GM12878 (cell line): Measurements from ENCODE around the gene FCN2. TPM values are rescaled to one million over a fixed set of nuclear protein-coding genes. Genes with fewer than 3 reads are reported as not detected.

Experiments
- ATAC-seq: fragments of 200-7000 bp; cut with Tn5 transposase; 3 replicates; pipeline ENCODE4 v1.9.1; 2020; ENCODE audit warnings: mild to moderate bottlenecking, moderate library complexity
- BruUV-seq: library from RNA; stranded (reverse); fragments of 400-500 nt; replicated peaks from 2 replicates; lab custom pipeline; 2021; lab: Mats Ljungman, UMichigan
- CTCF ChIA-PET: fragments of 300-600 bp; sonication (Branson Sonifier 250); formaldehyde crosslinking; extraction: SDS; loops from one replicate; lab custom pipeline; 2021; ENCODE audit warnings: inconsistent platforms; lab: Yijun Ruan, JAX
- POLR2A ChIA-PET: fragments of 350-600 bp; formaldehyde crosslinking; extraction: SDS; loops from one replicate; lab custom pipeline; 2021; ENCODE audit warnings: inconsistent platforms; lab: Charles Lee
- RAD21 ChIA-PET: fragments of 300-600 bp; sonication (Branson Sonifier 250); formaldehyde crosslinking; loops from one replicate; lab custom pipeline; 2023; ENCODE audit warnings: antibody characterized with exemption; ENCODE audit not compliant: unreplicated experiment; lab: Charles Lee
- SMC1A ChIA-PET: fragments of 300-600 bp; sonication (Branson Sonifier 250); formaldehyde crosslinking; loops from one replicate; lab custom pipeline; 2023; ENCODE audit not compliant: unreplicated experiment, uncharacterized antibody; lab: Charles Lee
- DNase-seq: peaks from one replicate; pipeline ENCODE4 v3.0.0-alpha.2; 2011; ENCODE audit warnings: low read depth, low spot score
- FAIRE-seq: peaks from 3 replicates; lab custom pipeline; 2011; peaks lifted over from hg19 to GRCh38; lab: Jason Lieb, UNC
- H2AFZ ChIP-seq: 2 replicates; pipeline ENCODE4 v1.6.0; 2011; ENCODE audit warnings: low read depth, low read length, control low read depth; ENCODE audit not compliant: control insufficient read depth
- H3K27ac ChIP-seq: 2 replicates; pipeline ENCODE4 v1.5.1; 2011; ENCODE audit warnings: control low read depth; ENCODE audit not compliant: control insufficient read depth, insufficient read depth
- H3K27me3 ChIP-seq, 2 experiments: replicated peaks in 1 of 2; 2 replicates each; pipeline versions ENCODE4 v1.6.0 to v1.6.1; 2011; ENCODE audit warnings: low read length in 1 of 2; ENCODE audit not compliant: control insufficient read depth in 2 of 2, insufficient read depth in 2 of 2
- H3K36me3 ChIP-seq, 2 experiments: 2 replicates each; pipeline ENCODE4 v1.5.1; 2011; ENCODE audit warnings: low read length in 1 of 2; ENCODE audit not compliant: control insufficient read depth in 2 of 2, insufficient read depth in 2 of 2
- H3K4me1 ChIP-seq: 2 replicates; pipeline ENCODE4 v1.6.1; 2011; ENCODE audit warnings: mild to moderate bottlenecking, low read length, moderate library complexity, mixed read lengths; ENCODE audit not compliant: control insufficient read depth, insufficient read depth
- H3K4me2 ChIP-seq: 2 replicates; pipeline ENCODE4 v1.6.0; 2011; ENCODE audit warnings: control low read depth; ENCODE audit not compliant: control insufficient read depth, insufficient read depth
- H3K4me3 ChIP-seq: fragments of 200-600 bp; sonication (generic); 2 replicates; pipeline ENCODE4 v1.5.1; 2016
- H3K79me2 ChIP-seq: 2 replicates; pipeline ENCODE4 v1.6.0; 2011; ENCODE audit warnings: low read length; ENCODE audit not compliant: control insufficient read depth, insufficient read depth
- H3K9ac ChIP-seq: 2 replicates; pipeline ENCODE4 v1.8.0; 2011; ENCODE audit warnings: low read length, control low read depth, mixed read lengths; ENCODE audit not compliant: control insufficient read depth, insufficient read depth
- H3K9me3 ChIP-seq: replicated peaks from 3 replicates; pipeline ENCODE4 v1.5.1; 2011; ENCODE audit warnings: mild to moderate bottlenecking, low read length; ENCODE audit not compliant: control insufficient read depth, insufficient read depth
- H4K20me1 ChIP-seq: 2 replicates; pipeline ENCODE4 v1.6.0; 2011; ENCODE audit not compliant: control insufficient read depth, insufficient read depth
- CBFB ChIP-seq: IDR thresholded peaks from 2 replicates; pipeline ENCODE4 v1.6.1; 2016; ENCODE audit warnings: antibody characterized with exemption, low read depth
- CHD1 ChIP-seq: IDR thresholded peaks from 2 replicates; pipeline ENCODE4 v1.6.1; 2012; ENCODE audit warnings: low read depth, low read length, improper control_type of control experiment
- ESRRA ChIP-seq: IDR thresholded peaks from 2 replicates; pipeline ENCODE4 v1.6.1; 2012; ENCODE audit warnings: mild to moderate bottlenecking, low read length, improper control_type of control experiment
- JUND ChIP-seq: IDR thresholded peaks from 2 replicates; pipeline ENCODE4 v1.6.1; 2012; ENCODE audit warnings: low read depth, mild to moderate bottlenecking, low read length, improper control_type of control experiment, moderate library complexity
- MXI1 ChIP-seq: fragments of 150-350 bp; IDR thresholded peaks from 2 replicates; pipeline ENCODE4 v1.6.1; 2011; ENCODE audit warnings: low read depth, mild to moderate bottlenecking, inconsistent platforms, low read length, improper control_type of control experiment
- MYC ChIP-seq: IDR thresholded peaks from 2 replicates; pipeline ENCODE4 v1.6.1; 2011; ENCODE audit warnings: mild to moderate bottlenecking, low read length, moderate library complexity, inconsistent platforms; ENCODE audit not compliant: insufficient read depth, insufficient replicate concordance, insufficient read length, severe bottlenecking
- NFXL1 ChIP-seq: fragments of 450-650 bp; IDR thresholded peaks from 2 replicates; pipeline ENCODE4 v1.6.1; 2017; ENCODE audit warnings: antibody characterized with exemption, mild to moderate bottlenecking, borderline replicate concordance
- NR2C1 ChIP-seq: fragments of 450-650 bp; IDR thresholded peaks from 2 replicates; pipeline ENCODE4 v1.6.1; 2017; ENCODE audit warnings: antibody characterized with exemption, mild to moderate bottlenecking, moderate library complexity
- POLR2AphosphoS2 ChIP-seq: IDR thresholded peaks from 2 replicates; pipeline ENCODE4 v1.6.1; 2011; ENCODE audit warnings: low read depth, mild to moderate bottlenecking, low read length, improper control_type of control experiment, moderate library complexity
- RELA ChIP-seq: fragments of 450-650 bp; IDR thresholded peaks from 2 replicates; pipeline ENCODE4 v1.8.0; 2014; ENCODE audit warnings: borderline replicate concordance; ENCODE audit not compliant: partially characterized antibody
- SPI1 ChIP-seq: IDR thresholded peaks from 2 replicates; pipeline ENCODE4 v1.6.1; 2011; ENCODE audit warnings: low read depth, mild to moderate bottlenecking, low read length, moderate library complexity, borderline replicate concordance; ENCODE audit not compliant: insufficient read depth
- SREBF1 ChIP-seq: IDR thresholded peaks from 2 replicates; pipeline ENCODE4 v1.6.1; 2012; ENCODE audit warnings: mild to moderate bottlenecking, low read length
- WGBS: methylation state at CpG from one replicate; pipeline ENCODE4 v1.1.6; 2016; ENCODE audit warnings: low lambda C conversion rate; ENCODE audit not compliant: insufficient replicate concordance, insufficient coverage; ENCODE audit errors: missing lambda C conversion rate; 5-methylcytosine and 5-hydroxymethylcytosine counted together
- in situ Hi-C: fragments of 300-500 bp; cut with MboI; formaldehyde crosslinking; loops from 9 replicates; pipeline ENCODE4 v1.14.3; 2018; ENCODE audit warnings: mixed read lengths
- intact Hi-C: fragments of 100-400 bp; cut with micrococcal nuclease; formaldehyde crosslinking; loops from one replicate; pipeline ENCODE4 v1.14.2; 2022; ENCODE audit not compliant: unreplicated experiment
- polyA plus RNA-seq, 11 experiments: library from polyadenylated mRNA; depleted of rRNA in 4 of 11; unstranded in 6 of 11; stranded (reverse) in 5 of 11; fragments of >200 nt; fragmentation: Nextera tagmentation in 4 of 11; fragmentation: Illumina TruSeq in 1 of 11; extraction: Ambion mirVana in 4 of 11; extraction: Trizol in 1 of 11; gene quantifications; 1 replicate in 1 of 11; 2 replicates in 10 of 11; pipeline versions ENCODE4 v1.2.1 to v1.2.3, GENCODE V29; 2011 to 2016; ENCODE audit warnings: inconsistent platforms in 2 of 11, missing spikeins in 2 of 11, low read depth in 1 of 11
- total RNA-seq, 4 experiments: library from RNA; depleted of rRNA in 3 of 4; stranded (reverse); fragments of >200 nt in 3 of 4; fragmentation: Illumina TruSeq in 1 of 4; extraction: Trizol in 1 of 4; gene quantifications; 2 replicates each; pipeline versions ENCODE4 v1.2.1 to v1.2.3, GENCODE V29; 2013 to 2021
- TF ChIP-seq, protein P1 (sequence below): IDR thresholded peaks from 2 replicates; pipeline ENCODE4 v1.6.1; 2012; ENCODE audit warnings: low read depth, low read length, improper control_type of control experiment
- TF ChIP-seq, protein P2 (sequence below): fragments of 450-650 bp; IDR thresholded peaks from 2 replicates; pipeline ENCODE4 v1.6.1; 2017; ENCODE audit warnings: antibody characterized with exemption, mild to moderate bottlenecking, moderate library complexity
- TF ChIP-seq, protein P3 (sequence below): fragments of 450-650 bp; IDR thresholded peaks from 2 replicates; pipeline ENCODE4 v1.6.1; 2017; ENCODE audit warnings: mild to moderate bottlenecking, moderate library complexity

Gene FCN2
- total and polyA plus RNA-seq, 10 of the 15 experiments (the other 5 are each of a cell fraction or from before 2014, with no cell fraction given): not detected

DNA sequence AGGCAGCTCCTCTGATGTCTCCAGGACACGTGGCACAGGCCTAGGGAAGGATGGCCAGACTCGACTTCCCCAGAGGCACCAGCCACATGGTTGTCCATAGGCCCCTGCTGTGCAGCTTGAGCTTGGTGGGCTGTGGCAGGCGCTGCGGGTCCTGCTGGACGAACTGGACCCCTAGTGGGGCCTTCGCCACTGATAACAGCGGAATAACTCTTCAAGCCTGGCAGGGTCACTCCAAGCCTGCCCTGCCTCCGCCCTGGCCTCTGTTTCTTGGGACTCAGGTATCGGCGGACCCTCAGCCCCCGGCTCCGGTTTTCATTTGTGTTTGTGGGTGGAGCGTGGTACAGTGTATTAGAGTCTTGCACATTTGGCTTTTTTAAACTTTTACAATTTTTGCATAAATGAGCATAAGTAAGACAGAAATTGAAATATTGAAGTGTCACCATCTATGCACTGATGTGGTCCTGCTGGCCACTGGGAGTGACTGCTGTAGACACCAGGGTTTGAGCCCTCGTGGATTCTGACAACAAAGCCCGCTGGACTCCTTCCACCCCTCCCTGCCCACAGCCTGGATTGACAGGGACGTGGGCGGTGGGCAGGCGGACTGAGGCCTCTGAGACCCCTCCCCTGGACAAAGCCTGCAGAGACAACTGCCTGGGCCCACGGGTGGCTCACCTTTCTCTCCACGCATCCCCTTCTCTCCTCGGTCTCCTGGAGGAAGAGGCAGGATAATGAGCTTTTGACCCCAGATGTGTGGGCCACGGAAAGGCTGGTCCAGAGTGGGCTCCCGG is 33.3 kb downstream of the FCN2 start:
- H2AFZ ChIP-seq: no peak overlapping the region
- no TSS peak for BruUV-seq
- CTCF ChIA-PET: no interaction called here
- no peak overlapping the region for H3K4me2 ChIP-seq
- no peak overlapping the region for H3K4me3 ChIP-seq
- H3K79me2 ChIP-seq: no peaks in the 10 kb centered on the region
- SMC1A ChIA-PET: interaction anchor here (0.7 kb wide), 1 partner anchor 1357 kb away, joined by 3 read pairs; no protein-coding TSS in a partner anchor
- no peaks in the 10 kb centered on the region for H4K20me1 ChIP-seq
- POLR2A ChIA-PET: no interaction called here
- no peak for FAIRE-seq
- H3K9me3 ChIP-seq: no peaks in the 10 kb centered on the region; the same call in 2 of the 3 replicates
- no peak overlapping the region for H3K27ac ChIP-seq
- H3K27me3 ChIP-seq: 0 out of 4 replicates have a peak, but pooled peaks cover 0 to 3% of the 10 kb centered on the region in 2 experiments
- WGBS: 52% methylated on average over 23 of the region's 23 CpGs
- H3K9ac ChIP-seq: no peak overlapping the region
- intact Hi-C loops: no loop called here
- in situ Hi-C loops: no loop called here
- RAD21 ChIA-PET: interaction anchor here (0.5 kb wide), 1 partner anchor 19 kb away, joined by 3 read pairs; no protein-coding TSS in a partner anchor
- no peaks in the 10 kb centered on the region for H3K4me1 ChIP-seq
- no peak for DNase-seq
- no peaks in the 10 kb centered on the region for H3K36me3 ChIP-seq
- no peak for ATAC-seq
- TF ChIP-seq SREBF1 (no peak), MXI1 (no peak), NR2C1 (no peak), POLR2AphosphoS2 (no peak), ESRRA (no peak), CHD1 (no peak), JUND (no peak), MYC (no peak), RELA (no peak), NFXL1 (no peak), SPI1 (no peak), CBFB (no peak)
- TF ChIP-seq, protein P1, sequence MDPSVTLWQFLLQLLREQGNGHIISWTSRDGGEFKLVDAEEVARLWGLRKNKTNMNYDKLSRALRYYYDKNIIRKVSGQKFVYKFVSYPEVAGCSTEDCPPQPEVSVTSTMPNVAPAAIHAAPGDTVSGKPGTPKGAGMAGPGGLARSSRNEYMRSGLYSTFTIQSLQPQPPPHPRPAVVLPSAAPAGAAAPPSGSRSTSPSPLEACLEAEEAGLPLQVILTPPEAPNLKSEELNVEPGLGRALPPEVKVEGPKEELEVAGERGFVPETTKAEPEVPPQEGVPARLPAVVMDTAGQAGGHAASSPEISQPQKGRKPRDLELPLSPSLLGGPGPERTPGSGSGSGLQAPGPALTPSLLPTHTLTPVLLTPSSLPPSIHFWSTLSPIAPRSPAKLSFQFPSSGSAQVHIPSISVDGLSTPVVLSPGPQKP: no peak
- TF ChIP-seq, protein P2, sequence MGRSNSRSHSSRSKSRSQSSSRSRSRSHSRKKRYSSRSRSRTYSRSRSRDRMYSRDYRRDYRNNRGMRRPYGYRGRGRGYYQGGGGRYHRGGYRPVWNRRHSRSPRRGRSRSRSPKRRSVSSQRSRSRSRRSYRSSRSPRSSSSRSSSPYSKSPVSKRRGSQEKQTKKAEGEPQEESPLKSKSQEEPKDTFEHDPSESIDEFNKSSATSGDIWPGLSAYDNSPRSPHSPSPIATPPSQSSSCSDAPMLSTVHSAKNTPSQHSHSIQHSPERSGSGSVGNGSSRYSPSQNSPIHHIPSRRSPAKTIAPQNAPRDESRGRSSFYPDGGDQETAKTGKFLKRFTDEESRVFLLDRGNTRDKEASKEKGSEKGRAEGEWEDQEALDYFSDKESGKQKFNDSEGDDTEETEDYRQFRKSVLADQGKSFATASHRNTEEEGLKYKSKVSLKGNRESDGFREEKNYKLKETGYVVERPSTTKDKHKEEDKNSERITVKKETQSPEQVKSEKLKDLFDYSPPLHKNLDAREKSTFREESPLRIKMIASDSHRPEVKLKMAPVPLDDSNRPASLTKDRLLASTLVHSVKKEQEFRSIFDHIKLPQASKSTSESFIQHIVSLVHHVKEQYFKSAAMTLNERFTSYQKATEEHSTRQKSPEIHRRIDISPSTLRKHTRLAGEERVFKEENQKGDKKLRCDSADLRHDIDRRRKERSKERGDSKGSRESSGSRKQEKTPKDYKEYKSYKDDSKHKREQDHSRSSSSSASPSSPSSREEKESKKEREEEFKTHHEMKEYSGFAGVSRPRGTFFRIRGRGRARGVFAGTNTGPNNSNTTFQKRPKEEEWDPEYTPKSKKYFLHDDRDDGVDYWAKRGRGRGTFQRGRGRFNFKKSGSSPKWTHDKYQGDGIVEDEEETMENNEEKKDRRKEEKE: no peak
- TF ChIP-seq, protein P3, sequence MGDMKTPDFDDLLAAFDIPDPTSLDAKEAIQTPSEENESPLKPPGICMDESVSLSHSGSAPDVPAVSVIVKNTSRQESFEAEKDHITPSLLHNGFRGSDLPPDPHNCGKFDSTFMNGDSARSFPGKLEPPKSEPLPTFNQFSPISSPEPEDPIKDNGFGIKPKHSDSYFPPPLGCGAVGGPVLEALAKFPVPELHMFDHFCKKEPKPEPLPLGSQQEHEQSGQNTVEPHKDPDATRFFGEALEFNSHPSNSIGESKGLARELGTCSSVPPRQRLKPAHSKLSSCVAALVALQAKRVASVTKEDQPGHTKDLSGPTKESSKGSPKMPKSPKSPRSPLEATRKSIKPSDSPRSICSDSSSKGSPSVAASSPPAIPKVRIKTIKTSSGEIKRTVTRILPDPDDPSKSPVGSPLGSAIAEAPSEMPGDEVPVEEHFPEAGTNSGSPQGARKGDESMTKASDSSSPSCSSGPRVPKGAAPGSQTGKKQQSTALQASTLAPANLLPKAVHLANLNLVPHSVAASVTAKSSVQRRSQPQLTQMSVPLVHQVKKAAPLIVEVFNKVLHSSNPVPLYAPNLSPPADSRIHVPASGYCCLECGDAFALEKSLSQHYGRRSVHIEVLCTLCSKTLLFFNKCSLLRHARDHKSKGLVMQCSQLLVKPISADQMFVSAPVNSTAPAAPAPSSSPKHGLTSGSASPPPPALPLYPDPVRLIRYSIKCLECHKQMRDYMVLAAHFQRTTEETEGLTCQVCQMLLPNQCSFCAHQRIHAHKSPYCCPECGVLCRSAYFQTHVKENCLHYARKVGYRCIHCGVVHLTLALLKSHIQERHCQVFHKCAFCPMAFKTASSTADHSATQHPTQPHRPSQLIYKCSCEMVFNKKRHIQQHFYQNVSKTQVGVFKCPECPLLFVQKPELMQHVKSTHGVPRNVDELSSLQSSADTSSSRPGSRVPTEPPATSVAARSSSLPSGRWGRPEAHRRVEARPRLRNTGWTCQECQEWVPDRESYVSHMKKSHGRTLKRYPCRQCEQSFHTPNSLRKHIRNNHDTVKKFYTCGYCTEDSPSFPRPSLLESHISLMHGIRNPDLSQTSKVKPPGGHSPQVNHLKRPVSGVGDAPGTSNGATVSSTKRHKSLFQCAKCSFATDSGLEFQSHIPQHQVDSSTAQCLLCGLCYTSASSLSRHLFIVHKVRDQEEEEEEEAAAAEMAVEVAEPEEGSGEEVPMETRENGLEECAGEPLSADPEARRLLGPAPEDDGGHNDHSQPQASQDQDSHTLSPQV: no peak
